AG09319 (cell line): ENCODE measurements around the gene VPS35.

ENCODE experiments used
- DNase-seq: peaks from one replicate; pipeline ENCODE4 v3.0.0-alpha.2; 2010; ENCODE audit warnings: low read depth; ENCODE audit errors: extremely low read depth
- CTCF ChIP-seq: IDR thresholded peaks from 2 replicates; pipeline ENCODE4 v1.5.1; 2011; ENCODE audit warnings: low read depth, mild to moderate bottlenecking, inconsistent platforms, low read length, moderate library complexity

The VPS35 gene

GRCh38 chr16:46696957-46697356 lies 8.0 kb upstream of the VPS35 start:
- TF ChIP-seq CTCF, result no peak

GRCh38 chr16:46695937-46696336 lies 7.0 kb upstream of the VPS35 start:
- DNase-seq, result no peak

More at GRCh38 chr16:46696957-46697356, 8.0 kb upstream of the VPS35 start:
- no peak for DNase-seq

GRCh38 chr16:46693598-46693997 lies 4.6 kb upstream of the VPS35 start:
- no peak for TF ChIP-seq CTCF
- DNase-seq, result no peak

More at GRCh38 chr16:46695937-46696336, 7.0 kb upstream of the VPS35 start:
- no peak for TF ChIP-seq CTCF

GRCh38 chr16:46691726-46692125 lies 2.7 kb upstream of the VPS35 start:
- no peak for DNase-seq
- no peak for TF ChIP-seq CTCF

- TF ChIP-seq CTCF, result no peak
Observed at GRCh38 chr16:46690281-46691178, 1.6 kb upstream of the VPS35 start.

GRCh38 chr16:46689365-46690280 lies 645 bp upstream of the VPS35 start, which contains the start of gene ORC6:
Gene ORC6, plus strand, starts transcription at chr16:46689659. Its CDS starts 47 bp downstream, at chr16:46689706.
- DNase-seq, result peak; percentile 87
- TF ChIP-seq CTCF, result peak; percentile 66

More at GRCh38 chr16:46690281-46691178, 1.6 kb upstream of the VPS35 start:
- no peak for DNase-seq
